ENCODE data around the gene CTDSP1.

- TF ChIP-seq CREB1 (IDR thresholded peaks at IDR 0.05; ENCODE audit: low read depth), result no peak
- TF ChIP-seq REST (IDR thresholded peaks at IDR 0.05; ENCODE audit: low read depth), result no peak
- TF ChIP-seq FOXM1 (IDR thresholded peaks at IDR 0.05; ENCODE audit: borderline replicate concordance, low read depth), result no peak
- no peak for TF ChIP-seq RAD21 (IDR thresholded peaks at IDR 0.05; ENCODE audit: low read depth)
These were observed 46.9 kb downstream of the CTDSP1 start for GRCh38 chr2:218446547-218446946.

Data from Ishikawa (cell line).